GM19043 (cell line): Measurements from ENCODE around the gene ARFGAP3.

Experiments
- ATAC-seq: cut with Tn5 transposase; IDR thresholded peaks from one replicate; pipeline ENCODE4 v1.9.1; 2021; ENCODE audit warnings: low read depth; ENCODE audit not compliant: unreplicated experiment

The ARFGAP3 gene

DNA sequence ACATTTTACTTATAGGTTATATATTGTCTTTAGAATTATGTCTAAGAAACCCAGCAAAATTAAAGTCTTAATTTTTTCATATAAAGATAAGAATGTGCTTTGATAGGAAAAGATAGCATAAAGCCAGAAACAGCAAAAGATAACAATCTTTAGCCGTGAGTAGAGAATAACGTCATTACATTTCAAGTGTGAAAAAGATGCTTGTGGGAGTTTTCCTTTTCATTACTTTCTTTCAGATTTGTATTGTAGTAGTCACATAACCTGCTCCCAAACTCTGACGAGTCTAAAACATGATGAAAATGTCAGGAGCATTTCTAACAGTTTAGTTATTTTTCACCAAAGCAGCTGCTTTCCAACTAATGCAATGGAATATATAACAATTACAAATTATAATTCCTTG is 31.3 kb downstream of the ARFGAP3 start:
- no peak for ATAC-seq

DNA sequence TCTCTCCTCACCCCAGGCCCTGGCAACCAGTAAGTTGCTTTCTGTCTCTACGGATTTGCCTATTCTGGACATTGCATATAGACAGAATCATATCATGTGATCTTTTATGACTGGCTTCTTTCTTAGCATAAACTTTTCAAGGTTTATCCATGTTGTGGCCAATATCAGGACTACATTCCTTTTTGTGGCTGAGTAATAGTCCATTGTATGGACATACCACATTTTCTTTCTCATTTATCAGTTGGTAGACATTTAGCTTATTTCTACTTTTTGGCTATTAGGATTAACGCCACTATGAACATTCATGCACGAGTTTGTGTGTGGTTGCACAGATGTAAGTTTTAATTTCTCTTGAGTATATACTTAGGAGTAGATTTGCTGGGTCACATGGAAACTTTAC is 35.7 kb downstream of the ARFGAP3 start:
- no peak for ATAC-seq

DNA sequence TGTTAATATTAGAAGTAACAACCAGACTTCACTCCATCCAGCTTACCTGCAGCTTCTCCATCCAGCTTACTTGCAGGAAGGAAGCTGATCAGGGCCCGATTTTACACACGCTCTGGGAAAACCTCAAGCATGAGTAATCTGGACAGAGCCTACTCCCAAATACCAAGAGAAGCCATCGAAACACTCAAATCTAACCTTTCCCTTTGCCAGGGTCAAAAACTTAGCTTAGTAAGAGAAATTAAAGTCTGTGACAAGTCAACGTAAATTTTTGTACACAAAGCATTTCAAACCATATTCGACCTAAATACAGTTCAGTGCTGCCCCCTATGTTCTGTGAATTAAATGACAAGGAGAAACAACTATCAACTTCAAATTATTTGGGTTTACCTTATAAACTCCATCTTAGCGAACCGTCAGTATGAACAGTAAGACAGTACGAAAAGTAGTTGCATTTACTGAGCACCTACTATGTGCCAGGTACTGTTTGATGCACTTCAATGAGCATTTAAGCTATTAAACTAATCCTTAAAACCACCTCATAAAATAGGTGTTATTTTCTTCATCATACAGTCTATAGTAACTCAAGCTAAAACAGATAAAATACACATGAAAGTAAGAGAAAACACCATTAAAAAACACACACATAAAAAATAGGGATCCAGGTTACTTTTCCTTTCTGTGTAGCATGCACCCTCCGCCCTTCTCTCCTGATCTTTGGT is 36.9 kb downstream of the ARFGAP3 start:
- no peak for ATAC-seq

DNA sequence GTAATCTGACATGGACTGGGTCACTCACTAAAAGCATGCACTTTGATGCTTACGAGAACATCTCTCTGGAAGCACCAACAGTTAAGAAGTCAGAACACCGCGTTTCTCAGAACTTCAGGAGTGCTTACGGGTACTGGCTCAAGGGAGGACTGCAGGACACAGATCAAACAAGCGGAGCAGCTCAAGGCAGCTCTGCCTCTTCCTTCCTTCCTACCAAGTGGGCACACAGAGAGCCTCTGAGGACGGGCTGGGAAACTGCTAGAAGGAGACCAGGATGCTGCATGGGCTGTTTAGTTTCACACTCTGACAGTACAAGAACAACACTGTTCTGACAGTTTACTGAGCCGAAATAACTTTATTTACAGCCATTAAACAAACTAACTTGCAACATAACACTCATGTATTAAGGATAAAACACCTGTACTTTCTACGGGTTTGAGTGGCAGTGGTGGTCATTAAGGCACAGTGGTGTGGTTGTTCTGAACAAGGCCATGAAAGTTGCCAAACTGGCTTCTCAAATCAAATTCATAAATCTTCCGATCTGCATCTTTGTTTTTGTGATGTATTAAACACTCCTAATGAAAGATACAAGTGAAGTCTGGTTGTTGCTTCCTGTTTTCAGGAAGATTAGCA is 37.5 kb downstream of the ARFGAP3 start:
- no peak for ATAC-seq

DNA sequence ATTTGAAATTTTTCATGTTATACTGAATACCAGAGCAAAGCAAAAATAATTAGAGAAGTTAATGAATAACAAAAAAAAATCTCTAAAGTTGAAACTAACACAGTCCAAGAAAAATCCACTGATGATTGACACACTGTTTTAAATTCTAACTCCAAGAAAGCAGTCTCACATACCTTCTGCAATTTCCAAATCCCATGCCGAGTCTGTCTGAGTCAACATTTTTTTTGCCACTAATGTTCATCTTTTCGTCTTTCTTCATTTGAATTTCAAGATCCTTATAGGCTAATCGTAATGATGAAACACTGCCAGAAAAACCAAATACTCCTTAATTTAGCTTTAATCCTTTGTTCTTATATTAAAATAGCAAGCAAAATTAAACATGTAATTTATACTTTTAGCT is 39.5 kb downstream of the ARFGAP3 start:
- ATAC-seq = no peak

DNA sequence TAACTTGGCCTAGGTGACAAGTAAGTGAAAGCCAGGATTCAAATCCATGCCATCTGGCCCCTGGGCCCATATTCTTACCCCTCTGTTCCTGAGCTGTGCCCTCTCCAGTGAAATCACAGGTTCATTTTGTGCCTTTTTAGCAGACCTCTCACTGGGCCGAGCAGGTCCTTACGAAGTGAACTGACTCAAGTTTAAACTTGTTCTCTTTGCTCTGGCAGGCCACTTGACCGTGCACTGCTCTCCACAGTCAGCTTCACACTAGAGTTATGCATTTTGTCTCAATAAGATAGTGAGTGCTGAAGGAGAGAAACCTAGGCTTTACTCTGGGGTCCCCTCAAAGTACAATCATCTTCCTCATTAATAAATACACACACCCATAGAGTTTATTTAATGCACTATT is 40.7 kb downstream of the ARFGAP3 start:
- ATAC-seq = no peak

DNA sequence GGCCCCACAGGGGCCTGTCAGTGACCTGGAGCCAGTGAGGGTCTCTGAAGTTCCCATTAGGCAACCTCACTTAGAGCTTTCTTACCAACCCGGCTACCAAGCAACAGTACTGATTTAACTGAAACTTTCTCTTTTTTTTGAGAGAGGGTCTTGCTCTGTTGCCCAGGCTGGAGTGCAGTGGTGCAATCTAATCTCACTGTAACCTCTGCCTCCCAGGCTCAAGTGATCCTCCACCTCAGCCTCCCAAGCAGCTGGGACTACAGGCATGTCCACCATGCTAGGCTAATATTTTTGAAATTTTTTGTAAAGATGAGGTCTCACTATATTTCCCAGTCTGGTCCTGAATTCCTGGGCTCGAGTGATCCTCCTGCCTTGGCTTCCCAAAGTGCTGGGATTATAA is 42.5 kb downstream of the ARFGAP3 start:
- no peak for ATAC-seq

DNA sequence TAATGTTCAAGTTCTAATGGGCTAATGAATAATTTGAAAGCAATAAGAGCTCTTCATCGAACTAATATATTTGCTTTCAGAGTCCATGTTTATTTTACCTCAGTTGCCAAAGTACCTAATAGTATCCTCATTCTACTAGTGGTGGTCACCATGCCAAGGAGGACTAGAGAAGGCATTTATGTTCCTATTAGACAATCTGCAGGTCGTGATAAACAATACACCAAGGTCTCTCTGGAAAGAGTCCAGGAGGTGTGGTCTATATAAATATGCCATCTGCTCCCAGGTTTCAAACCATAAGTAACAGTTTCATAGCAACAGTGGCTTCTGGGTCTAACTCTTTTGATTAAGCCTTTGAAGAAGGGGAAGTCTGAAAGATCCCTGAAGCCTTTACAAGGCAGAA is 42.9 kb downstream of the ARFGAP3 start:
- no peak for ATAC-seq

DNA sequence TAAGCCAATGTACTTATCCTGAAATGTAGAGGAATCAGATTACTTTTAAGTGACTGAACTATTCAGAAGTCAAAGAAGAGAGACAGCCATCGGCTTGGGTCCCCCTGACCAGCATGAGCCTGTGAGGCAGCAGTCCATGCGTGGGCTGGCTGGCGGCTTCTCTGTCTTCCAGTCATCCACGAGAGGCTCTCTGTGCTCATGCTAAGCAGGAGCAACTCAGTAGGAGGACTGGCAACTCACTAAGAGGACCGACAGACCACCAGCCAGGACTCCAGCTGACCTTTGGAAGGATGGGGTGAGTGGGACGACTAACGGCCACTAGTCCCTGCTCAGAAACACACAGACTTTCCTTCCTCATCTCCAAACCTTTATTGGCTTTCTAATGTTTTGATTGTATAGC is 43.6 kb downstream of the ARFGAP3 start:
- no peak for ATAC-seq

DNA sequence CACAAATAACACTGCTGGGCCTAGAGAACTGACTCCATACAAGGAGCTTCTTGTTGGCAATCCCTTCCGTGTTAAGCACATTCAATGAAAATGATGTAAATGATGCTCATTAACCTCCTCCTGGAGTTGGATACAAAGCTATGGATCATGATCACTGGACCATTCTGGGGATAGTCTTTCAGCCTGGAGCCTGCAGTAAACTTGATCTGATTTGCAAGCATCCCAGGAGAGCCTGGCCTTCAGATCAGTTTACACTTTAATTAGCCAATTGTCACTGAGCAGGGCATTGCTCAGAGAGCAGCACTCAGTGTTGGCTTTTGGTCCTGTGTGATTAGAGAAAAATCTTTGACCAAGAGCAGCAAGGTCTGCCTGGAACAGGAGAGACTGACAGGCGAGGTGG is 45.6 kb downstream of the ARFGAP3 start:
- ATAC-seq = no peak

DNA sequence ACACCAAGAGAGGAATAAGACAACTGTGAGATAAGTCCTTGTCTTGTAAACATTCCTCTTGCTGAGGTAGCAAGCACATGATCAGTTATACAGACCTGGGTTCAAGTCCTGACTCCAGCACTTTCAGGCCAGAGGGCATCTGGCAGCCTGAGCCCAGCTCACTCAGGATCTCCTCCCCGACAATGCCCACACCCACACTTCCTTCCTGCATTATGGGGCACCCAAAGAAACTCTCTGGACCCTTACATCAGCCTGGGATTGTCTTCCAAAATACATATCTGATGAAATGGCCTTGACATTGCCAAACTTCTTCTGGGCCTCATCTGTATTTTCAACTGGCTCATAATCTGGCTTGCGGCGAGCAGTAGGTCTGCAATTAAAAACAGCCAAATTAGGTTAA is 48.6 kb downstream of the ARFGAP3 start:
- no peak for ATAC-seq

DNA sequence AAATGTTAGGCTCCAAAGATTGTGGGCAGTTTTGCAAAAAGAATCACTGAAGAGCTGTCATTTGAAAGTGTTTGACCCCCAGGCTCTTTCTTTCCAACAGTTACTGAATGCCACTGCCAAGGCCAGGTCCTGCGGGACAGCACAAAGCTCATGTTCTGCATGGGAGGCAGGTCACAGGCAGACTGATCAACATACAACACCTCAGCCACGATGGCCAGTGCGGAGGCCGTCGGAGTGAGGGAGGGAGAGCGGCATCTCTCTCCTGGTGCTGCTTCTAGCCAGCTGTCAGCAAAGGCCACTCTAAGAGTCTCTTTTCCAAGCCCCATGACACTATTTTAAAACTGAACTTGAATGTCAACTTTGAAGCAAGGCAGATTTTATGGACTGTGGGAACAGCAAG is 49.9 kb downstream of the ARFGAP3 start:
- ATAC-seq = no peak

DNA sequence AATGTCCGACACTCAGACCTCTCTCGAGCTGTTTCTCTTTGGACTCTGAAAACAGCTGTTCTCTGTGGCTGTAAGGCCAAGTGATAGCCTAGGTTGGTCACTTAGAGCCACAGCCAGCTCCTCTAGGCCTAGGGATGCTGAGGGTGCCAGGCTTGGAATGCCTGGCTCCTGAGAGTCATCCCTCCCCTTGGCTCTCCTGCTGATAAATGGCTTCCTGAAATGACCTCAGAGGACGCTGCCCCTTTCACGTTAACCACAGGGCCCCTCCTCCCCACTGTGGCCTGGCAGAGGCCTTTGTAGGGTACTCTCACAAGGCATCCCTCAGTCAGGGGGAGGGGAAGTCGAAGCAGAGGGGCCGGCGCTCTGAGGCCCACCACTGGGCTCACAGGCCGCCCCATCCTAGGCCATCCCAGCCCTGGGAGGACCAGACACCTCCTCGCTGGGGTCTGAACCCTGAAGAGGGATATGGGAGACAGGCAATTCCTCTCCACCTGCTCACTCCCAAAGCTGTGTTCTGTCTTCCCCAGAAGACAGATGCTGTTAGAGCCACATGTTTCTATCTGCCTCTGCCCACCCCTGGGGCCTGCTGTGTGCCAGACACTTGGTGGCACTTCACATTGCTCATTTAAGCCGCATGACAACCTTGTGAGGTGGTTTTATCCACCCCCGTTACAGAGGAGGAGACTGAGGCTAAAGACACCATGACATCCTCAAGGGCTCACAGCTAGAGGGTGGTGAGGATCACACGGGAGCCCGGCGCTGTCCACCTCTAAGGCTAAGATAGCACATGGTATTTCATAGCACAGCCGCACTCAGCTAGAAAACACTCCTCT is 50.9 kb downstream of the ARFGAP3 start:
- ATAC-seq = no peak

DNA sequence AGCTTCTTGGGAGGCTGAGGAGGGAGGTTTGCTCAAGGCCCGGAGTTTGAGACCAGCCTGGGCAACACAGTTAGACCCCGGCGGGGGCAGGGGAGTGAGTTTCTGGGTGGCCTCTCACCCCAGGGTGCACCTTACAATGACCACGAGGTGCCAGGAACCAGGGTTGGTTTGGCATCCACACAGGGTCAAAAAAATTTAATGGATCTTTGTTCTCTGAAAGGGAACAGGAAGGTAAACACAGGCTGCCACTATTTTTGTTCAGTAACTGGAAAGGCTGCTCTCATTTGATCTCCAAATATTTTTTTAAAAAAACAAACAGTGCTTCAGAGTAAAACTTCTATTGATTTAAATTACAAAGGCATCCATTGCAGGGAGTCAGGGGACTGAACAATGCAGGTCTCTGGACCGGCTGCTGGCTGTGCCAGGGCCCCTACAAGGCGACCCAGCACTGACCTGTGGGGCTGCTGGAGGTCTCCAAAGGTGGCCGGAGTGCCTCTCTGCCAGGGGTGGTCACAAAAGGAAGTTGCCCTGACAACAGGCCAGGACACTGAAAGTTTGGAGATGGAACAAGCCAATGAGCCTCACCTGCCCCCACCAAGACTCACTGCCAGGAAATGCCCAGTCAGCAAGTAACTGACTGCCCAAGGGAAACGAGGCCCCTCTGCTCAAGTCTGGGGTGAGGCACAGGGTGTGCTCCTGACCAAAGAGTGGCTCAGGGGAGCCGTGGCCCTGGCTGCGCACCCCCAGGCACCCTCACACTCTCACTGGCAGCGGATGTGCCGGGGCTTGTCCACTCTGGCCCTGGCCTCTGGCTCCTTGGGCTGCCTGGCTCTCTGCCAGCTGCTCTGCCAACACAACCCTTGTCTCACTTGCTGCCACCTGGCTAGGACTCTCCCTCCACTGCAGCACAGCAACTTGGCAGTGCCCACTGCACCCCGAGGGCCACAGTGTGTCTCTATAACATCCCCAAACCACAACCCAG is 51.8 kb downstream of the ARFGAP3 start:
- ATAC-seq = no peak

DNA sequence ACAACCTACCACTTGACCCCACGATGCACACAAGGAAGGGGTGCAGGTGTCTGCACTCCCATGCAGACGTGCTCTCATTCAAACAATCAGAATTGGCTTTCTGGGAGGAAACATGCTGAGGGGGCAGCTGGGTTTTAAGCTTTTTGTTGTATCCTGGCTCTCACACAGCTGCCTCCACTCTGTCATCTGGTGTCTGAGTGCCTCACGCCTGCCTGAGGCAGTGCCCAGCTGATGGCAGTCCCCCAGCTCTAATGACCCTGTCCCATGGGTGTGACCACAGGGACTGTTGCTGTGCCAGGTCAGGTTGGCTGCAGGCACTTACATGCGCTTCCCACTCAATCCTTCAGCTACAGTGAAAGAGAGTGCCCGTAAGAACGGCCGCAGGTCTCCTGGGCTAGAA is 53.7 kb downstream of the ARFGAP3 start:
- no peak for ATAC-seq

DNA sequence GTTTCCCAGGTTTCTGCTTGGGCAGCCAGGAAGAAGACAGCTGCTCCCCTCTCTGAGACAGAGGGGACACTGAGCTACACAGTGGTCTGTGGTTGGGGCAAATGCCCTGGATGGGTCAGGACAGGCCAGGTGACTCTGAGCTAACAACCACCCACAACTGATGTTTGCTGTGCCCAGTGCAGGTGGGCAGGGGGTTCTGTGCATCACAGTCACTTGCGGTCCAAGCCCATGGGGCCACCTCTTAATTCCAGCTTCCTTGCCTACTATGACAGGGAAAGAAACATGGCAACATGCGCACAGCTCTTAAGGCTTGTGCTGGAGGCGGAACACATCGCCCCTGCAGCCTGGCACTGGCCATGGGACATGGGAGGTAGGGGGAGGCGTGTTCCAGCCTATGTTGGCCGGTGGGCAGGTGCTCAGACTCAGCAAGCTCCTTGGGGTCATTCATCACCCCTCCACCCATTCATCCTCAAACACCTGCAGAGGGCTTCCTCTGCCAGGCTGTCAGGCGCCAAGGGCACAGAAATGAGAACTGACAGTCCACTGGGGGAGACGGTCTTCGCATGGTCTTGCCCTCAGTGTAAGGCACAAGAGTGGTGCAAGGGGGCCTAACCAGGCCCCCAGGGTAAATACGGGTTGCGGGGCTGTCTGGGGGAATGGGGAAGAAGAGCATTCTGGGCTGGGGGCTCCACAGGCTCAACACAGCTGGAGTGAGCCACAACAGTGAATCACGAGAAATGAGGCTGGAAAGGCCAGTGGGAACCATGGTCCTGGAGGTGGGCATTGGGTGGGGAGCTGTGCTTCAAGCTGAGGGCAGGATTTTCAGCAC is 55.6 kb downstream of the ARFGAP3 start:
- ATAC-seq = no peak

DNA sequence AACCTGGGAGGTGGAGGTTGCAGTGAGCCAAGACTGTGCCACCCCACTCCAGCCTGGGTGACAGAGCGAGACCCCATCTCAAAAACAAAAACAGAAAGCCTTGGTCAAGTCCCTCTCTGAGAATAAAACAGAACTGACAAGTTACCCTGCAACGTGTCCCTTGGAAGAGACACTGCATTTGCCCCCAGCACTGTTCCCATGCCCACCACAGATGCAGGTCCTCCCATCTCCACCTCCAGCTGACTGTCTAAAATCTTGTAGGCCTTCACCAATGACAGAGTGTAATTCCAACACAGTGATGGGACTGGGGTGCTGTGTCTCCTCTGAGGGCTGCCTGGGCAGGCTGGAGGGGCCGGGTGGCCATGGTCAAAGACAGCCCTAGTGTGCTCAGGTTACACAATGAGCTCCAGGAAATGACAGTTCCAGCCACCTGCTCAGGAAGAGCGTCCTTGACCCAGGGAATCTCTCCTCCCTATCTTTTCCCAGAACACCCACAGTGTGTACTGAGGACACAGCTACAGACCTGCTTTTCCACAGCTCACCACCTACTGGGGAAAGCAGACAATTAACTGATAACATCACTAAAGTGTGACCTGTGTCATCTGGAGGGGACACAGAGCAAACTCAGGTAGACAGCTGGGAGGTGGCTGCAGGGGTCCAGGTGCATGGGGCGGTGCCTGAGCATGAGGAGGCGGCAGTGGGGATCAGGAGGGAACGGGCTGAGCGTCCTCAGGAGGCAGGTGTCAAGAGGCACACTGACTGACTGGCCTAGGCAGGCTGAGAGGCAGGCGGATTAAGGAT is 56.4 kb downstream of the ARFGAP3 start:
- no peak for ATAC-seq

DNA sequence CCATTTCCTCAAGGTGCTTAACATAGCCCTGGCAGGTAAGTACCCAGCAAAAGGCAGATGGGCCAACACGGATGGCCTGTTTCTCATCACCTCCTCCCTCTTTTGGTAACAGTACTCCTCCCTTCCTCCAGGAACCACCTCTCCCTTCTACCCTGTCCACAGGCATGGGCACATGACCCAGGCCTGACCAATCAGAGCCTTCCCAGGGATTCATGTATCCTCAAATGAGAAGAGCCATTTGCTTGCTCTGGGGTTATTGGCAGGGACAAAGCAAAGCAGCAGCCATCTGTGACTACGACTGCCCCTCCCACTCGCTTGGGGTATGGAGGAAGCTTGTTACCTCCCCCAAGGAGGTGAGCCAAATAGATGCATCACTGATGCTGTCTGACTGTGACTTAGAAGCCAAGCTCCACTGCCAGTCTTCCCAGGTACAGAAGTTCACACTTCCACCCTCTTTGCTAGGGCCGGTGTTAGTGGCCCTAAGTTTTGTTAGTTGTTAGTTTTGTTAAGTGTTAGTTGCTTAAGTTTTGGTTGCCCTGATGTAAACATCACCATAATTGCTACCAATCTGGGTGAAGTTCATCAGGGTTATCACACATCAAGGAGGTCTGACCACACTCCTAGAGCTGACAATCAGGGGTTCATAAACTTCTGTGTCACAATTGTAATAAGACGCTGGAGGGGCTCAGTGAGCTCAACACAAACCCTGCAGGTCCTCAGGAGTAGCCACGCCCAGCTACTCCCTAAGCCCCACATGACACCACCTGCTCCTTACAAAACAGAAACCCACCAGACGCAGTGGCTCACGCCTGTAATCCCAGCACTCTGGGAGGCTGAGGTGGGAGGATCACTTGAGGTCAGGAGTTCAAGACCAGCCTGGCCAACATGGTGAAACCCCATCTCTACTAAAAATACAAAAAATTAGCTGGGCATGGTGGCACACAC is 57.3 kb downstream of the ARFGAP3 start:
- ATAC-seq = no peak
